HTERT RPE-1 (cell line): ENCODE data around the gene PVALEF.
"Not testable (repeated sequence)": the region's sequence is repeated elsewhere in the genome, so short reads cannot be mapped to it uniquely, and the experiment has no call there.

Experiments
- in situ Hi-C: fragments of 300-500 bp; cut with MboI; formaldehyde crosslinking; loops from 4 replicates; pipeline ENCODE4 v1.14.3; 2020; ENCODE audit warnings: low sequenced_read_pairs

PVALEF gene

GRCh38 chr17:81210868-81211267, 45.6 kb downstream of the PVALEF start:
- in situ Hi-C loops, result no loop called here

GRCh38 chr17:81212365-81212764, 47.1 kb downstream of the PVALEF start:
- in situ Hi-C loops, result no loop called here

- in situ Hi-C loops, result no loop called here
Measured at GRCh38 chr17:81213978-81214377, 48.7 kb downstream of the PVALEF start.

GRCh38 chr17:81217491-81217890, 52.2 kb downstream of the PVALEF start:
- in situ Hi-C loops, result no loop called here

- in situ Hi-C loops, result no loop called here
Measured at GRCh38 chr17:81218459-81218858, 53.2 kb downstream of the PVALEF start.

- in situ Hi-C loops, result no loop called here
Measured at GRCh38 chr17:81218991-81219390, 53.7 kb downstream of the PVALEF start.

GRCh38 chr17:81219476-81220180, 54.3 kb downstream of the PVALEF start:
- in situ Hi-C loops, result no loop called here

GRCh38 chr17:81221371-81221841, 56.1 kb downstream of the PVALEF start:
- in situ Hi-C loops, result no loop called here

- in situ Hi-C loops, result no loop called here
Measured at GRCh38 chr17:81221842-81222619, 56.7 kb downstream of the PVALEF start.

- in situ Hi-C loops, result no loop called here
Measured at GRCh38 chr17:81222620-81222905, 57.3 kb downstream of the PVALEF start.

- in situ Hi-C loops, result no loop called here
Measured at GRCh38 chr17:81222906-81223761, 57.8 kb downstream of the PVALEF start, which contains the start of gene CEP131. Gene CEP131, minus strand, starts transcription at chr17:81222965. Its CDS starts 2,909 bp downstream, at chr17:81220056.

- in situ Hi-C loops, result no loop called here
Measured at GRCh38 chr17:81223762-81224130, 58.4 kb downstream of the PVALEF start.

GRCh38 chr17:81227630-81228029, 62.3 kb downstream of the PVALEF start:
- in situ Hi-C loops, result not testable (repeated sequence)

GRCh38 chr17:81228420-81228819, 63.1 kb downstream of the PVALEF start:
- in situ Hi-C loops, result no loop called here

- in situ Hi-C loops, result no loop called here
Measured at GRCh38 chr17:81228834-81229665, 63.7 kb downstream of the PVALEF start.

- in situ Hi-C loops, result no loop called here
Measured at GRCh38 chr17:81229666-81229920, 64.3 kb downstream of the PVALEF start.

GRCh38 chr17:81230043-81230820, 64.9 kb downstream of the PVALEF start:
- in situ Hi-C loops, result no loop called here

GRCh38 chr17:81231121-81231645, 65.9 kb downstream of the PVALEF start:
- in situ Hi-C loops, result no loop called here

- in situ Hi-C loops, result no loop called here
Measured at GRCh38 chr17:81231766-81232581, 66.7 kb downstream of the PVALEF start.
